ENCODE data around the gene TYSND1. TPM values are rescaled to one million over a fixed set of nuclear protein-coding genes. Genes with fewer than 3 reads are reported as not detected.

The TYSND1 gene
- polyA plus RNA-seq, 3 donors, result 8.6 to 11.2 (median 11.2) TPM

GRCh38 chr10:70140297-70140696 is 6.2 kb downstream of the TYSND1 start:
- no peak for TF ChIP-seq CTCF (IDR thresholded peaks at IDR 0.05)
- no peak overlapping the region for H3K4me3 Mint-ChIP-seq
- no peak overlapping the region for H3K4me3 ChIP-seq (replicated peaks in 1 of 3; ENCODE audit: low read depth in 2 of 3, low read length in 3 of 3)
- H3K9ac ChIP-seq (ENCODE audit: insufficient read depth, low read length, poor library complexity, severe bottlenecking), result no peak overlapping the region
- 100% methylated on average over 2 of the region's 5 CpGs for WGBS (ENCODE audit: insufficient coverage)
- peaks cover 12% of the 10 kb centered on the region for H3K4me1 Mint-ChIP-seq
- no peak overlapping the region for H2AFZ ChIP-seq (ENCODE audit: insufficient read depth, low read depth, low read length, poor library complexity, severe bottlenecking)
- no peak overlapping the region for H3K4me2 ChIP-seq (replicated peaks; ENCODE audit: extremely low read depth, low read length, poor library complexity, severe bottlenecking)
- H3K27ac Mint-ChIP-seq, result no peak overlapping the region
- H3K36me3 Mint-ChIP-seq, result peaks cover 26 to 41% of the 10 kb centered on the region in 2 donors
- H3K9me3 Mint-ChIP-seq, result no peaks in the 10 kb centered on the region
- H3K79me2 ChIP-seq (ENCODE audit: insufficient read depth, low read length), result peaks cover 14% of the 10 kb centered on the region
- peaks cover 0 to 3% (median 3%) of the 10 kb centered on the region in 3 donors for H3K27me3 Mint-ChIP-seq (ENCODE audit: low read depth in 3 of 3)
- peaks cover 3 to 20% of the 10 kb centered on the region in 2 donors for H3K36me3 ChIP-seq (replicated peaks in 1 of 2; ENCODE audit: control insufficient read depth in 1 of 2, insufficient read depth in 2 of 2, low read length in 2 of 2)
- no peak overlapping the region for H3K27ac ChIP-seq (ENCODE audit: low read depth in 1 of 2, low read length in 2 of 2)
- peaks cover 19% of the 10 kb centered on the region for H4K20me1 ChIP-seq (ENCODE audit: insufficient read depth, low read length)
- peaks cover 7 to 9% of the 10 kb centered on the region in 2 donors for H3K4me1 ChIP-seq (ENCODE audit: control insufficient read depth in 1 of 2, insufficient read depth in 2 of 2, low read length in 2 of 2)
- intact Hi-C loops (cut with micrococcal nuclease), result loop anchor here in 1 of 2 donors (10.0 kb wide), 1 partner anchor 265 kb away; the partner anchor contains the start of gene EIF4EBP2
- H3K9me3 ChIP-seq (replicated peaks in 1 of 2; ENCODE audit: control insufficient read depth in 1 of 2, insufficient read depth in 1 of 2, low read length in 2 of 2), result no peaks in the 10 kb centered on the region
- DNase-seq, result no peak
- H3K27me3 ChIP-seq (ENCODE audit: control insufficient read depth in 2 of 2, insufficient read depth in 2 of 2, low read length in 2 of 2), result no peaks in the 10 kb centered on the region

- Histone ChIP-seq H3K27ac (ENCODE audit: low read depth in 1 of 2, low read length in 2 of 2) (no peak overlapping the region), H3K4me2 (replicated peaks; ENCODE audit: extremely low read depth, low read length, poor library complexity, severe bottlenecking) (no peak overlapping the region), H4K20me1 (ENCODE audit: insufficient read depth, low read length) (peaks cover 15% of the 10 kb centered on the region), H3K4me3 (replicated peaks in 1 of 3; ENCODE audit: low read depth in 2 of 3, low read length in 3 of 3) (no peak overlapping the region), H3K9ac (ENCODE audit: insufficient read depth, low read length, poor library complexity, severe bottlenecking) (no peak overlapping the region), H3K36me3 (replicated peaks in 1 of 2; ENCODE audit: control insufficient read depth in 1 of 2, insufficient read depth in 2 of 2, low read length in 2 of 2) (peaks cover 3 to 20% of the 10 kb centered on the region in 2 donors), H2AFZ (ENCODE audit: insufficient read depth, low read depth, low read length, poor library complexity, severe bottlenecking) (no peak overlapping the region), H3K4me1 (ENCODE audit: control insufficient read depth in 1 of 2, insufficient read depth in 2 of 2, low read length in 2 of 2) (peaks cover 3 to 5% of the 10 kb centered on the region in 2 donors), H3K79me2 (ENCODE audit: insufficient read depth, low read length) (peaks cover 10% of the 10 kb centered on the region), H3K9me3 (replicated peaks in 1 of 2; ENCODE audit: control insufficient read depth in 1 of 2, insufficient read depth in 1 of 2, low read length in 2 of 2) (no peaks in the 10 kb centered on the region), H3K27me3 (ENCODE audit: control insufficient read depth in 2 of 2, insufficient read depth in 2 of 2, low read length in 2 of 2) (no peaks in the 10 kb centered on the region)
- intact Hi-C loops (cut with micrococcal nuclease), result loop anchor here in 1 of 2 donors (10.0 kb wide), 1 partner anchor 265 kb away; the partner anchor contains the start of gene EIF4EBP2
- Mint-ChIP-seq H3K27ac (no peak overlapping the region), H3K4me3 (no peak overlapping the region), H3K36me3 (peaks cover 26 to 41% of the 10 kb centered on the region in 2 donors), H3K4me1 (peaks cover 8% of the 10 kb centered on the region), H3K27me3 (ENCODE audit: low read depth in 3 of 3) (peaks cover 0 to 3% (median 3%) of the 10 kb centered on the region in 3 donors), H3K9me3 (no peaks in the 10 kb centered on the region)
- TF ChIP-seq CTCF (IDR thresholded peaks at IDR 0.05), result no peak
- WGBS (ENCODE audit: insufficient coverage), result 96% methylated on average over 6 of the region's 6 CpGs
- DNase-seq, result no peak
These were observed 6.6 kb downstream of the TYSND1 start for GRCh38 chr10:70139997-70140250.
